T-cell (primary cell): Measurements from ENCODE around the gene COPA. TPM values are rescaled to one million over a fixed set of nuclear protein-coding genes. Genes with fewer than 3 reads are reported as not detected.

Experiments
- ATAC-seq, 4 experiments: fragments of 200-7000 bp in 3 of 4; fragments of 150-1000 bp in 1 of 4; cut with Tn5 transposase; replicated peaks in 1 of 4; 1 replicate in 3 of 4; 2 replicates in 1 of 4; pipeline ENCODE4 v1.10.0; 2021; ENCODE audit warnings: moderate library complexity in 3 of 4, mild to moderate bottlenecking in 2 of 4, moderate number of reproducible peaks in 1 of 4
- CTCF ChIA-PET, 2 donors: fragments of 300-600 bp; sonication (Branson Sonifier 250); formaldehyde crosslinking; loops; one replicate each; lab custom pipeline; 2022; ENCODE audit warnings: antibody characterized with exemption in 2 of 2; lab: Charles Lee
- POLR2A ChIA-PET, 2 donors: fragments of 300-600 bp; sonication (Branson Sonifier 250); formaldehyde crosslinking; loops; one replicate each; lab custom pipeline; 2022; ENCODE audit warnings: antibody characterized with exemption in 2 of 2; lab: Charles Lee
- DNase-seq, 35 experiments: peaks; one replicate each; pipeline versions ENCODE4 v3.0.0 to v3.0.0-alpha.2; 2013 to 2023
- H3K27ac ChIP-seq: one replicate; pipeline ENCODE4 v1.5.1; 2013; ENCODE audit warnings: low read length
- H3K27me3 ChIP-seq, 2 experiments: replicated peaks in 1 of 2; 1 replicate in 1 of 2; 2 replicates in 1 of 2; pipeline versions ENCODE4 v1.6.1 to v1.7.0; 2013; ENCODE audit warnings: low read length in 1 of 2, mixed read lengths in 1 of 2; ENCODE audit not compliant: control insufficient read depth in 2 of 2, insufficient read depth in 2 of 2; ENCODE audit errors: extremely low read depth in 1 of 2
- H3K36me3 ChIP-seq, 2 donors: 1 replicate in 1 of 2; 2 replicates in 1 of 2; pipeline versions ENCODE4 v1.6.1 to v1.7.0; 2013; ENCODE audit warnings: low read length in 1 of 2; ENCODE audit not compliant: control insufficient read depth in 2 of 2, insufficient read depth in 1 of 2; ENCODE audit errors: extremely low read depth in 1 of 2
- H3K4me1 ChIP-seq, 2 experiments: 1 replicate in 1 of 2; 2 replicates in 1 of 2; pipeline versions ENCODE4 v1.6.1 to v1.7.0; 2013; ENCODE audit warnings: low read length in 2 of 2, mixed read lengths in 1 of 2; ENCODE audit not compliant: insufficient read depth in 2 of 2, control insufficient read depth in 1 of 2; ENCODE audit errors: extremely low read depth in 1 of 2
- H3K4me3 ChIP-seq, 2 donors: 1 replicate in 1 of 2; 2 replicates in 1 of 2; pipeline versions ENCODE4 v1.5.1 to v1.7.0; 2013; ENCODE audit warnings: mild to moderate bottlenecking in 2 of 2, low read length in 1 of 2, moderate library complexity in 1 of 2; ENCODE audit not compliant: control insufficient read depth in 1 of 2; ENCODE audit errors: extremely low read depth in 1 of 2
- H3K9me3 ChIP-seq: 2 replicates; pipeline ENCODE4 v1.7.0; 2013
- H3K27ac Mint-ChIP-seq, 2 donors: one replicate each; pipeline ENCODE4 v1.8.0; 2020 to 2021; ENCODE audit warnings: mild to moderate bottlenecking in 2 of 2, mixed read lengths in 2 of 2
- H3K27me3 Mint-ChIP-seq, 2 donors: one replicate each; pipeline ENCODE4 v1.8.0; 2021 to 2022; ENCODE audit warnings: mixed read lengths in 2 of 2
- H3K36me3 Mint-ChIP-seq: one replicate; pipeline ENCODE4 v1.8.0; 2021; ENCODE audit warnings: mixed read lengths
- H3K4me1 Mint-ChIP-seq, 3 donors: one replicate each; pipeline ENCODE4 v1.8.0; 2020 to 2022; ENCODE audit warnings: mixed read lengths in 3 of 3, mild to moderate bottlenecking in 1 of 3
- H3K4me3 Mint-ChIP-seq, 3 donors: one replicate each; pipeline ENCODE4 v1.8.0; 2020 to 2022; ENCODE audit warnings: mild to moderate bottlenecking in 3 of 3, mixed read lengths in 3 of 3, moderate library complexity in 3 of 3
- H3K9me3 Mint-ChIP-seq, 3 donors: one replicate each; pipeline ENCODE4 v1.8.0; 2020 to 2022; ENCODE audit warnings: mixed read lengths in 3 of 3
- WGBS: methylation state at CpG from one replicate; pipeline ENCODE4 v1.1.5; 2013; ENCODE audit warnings: missing lambda C conversion rate; ENCODE audit not compliant: insufficient coverage; 5-methylcytosine and 5-hydroxymethylcytosine counted together
- total RNA-seq, 35 experiments: library from RNA in 6 of 35; stranded (reverse) in 6 of 35; fragments of 120-200 nt in 1 of 35; gene quantifications; one replicate each; pipeline versions ENCODE4 v1.2.1 to v1.2.4 and lab custom pipeline; 2013 to 2026

The COPA gene
- total RNA-seq, 5 donors from 2014 or later (not counting 1 experiment from before 2014, with no cell fraction given), result 106 to 126 (median 111) TPM

GRCh38 chr1:160247053-160247452 is 96.0 kb downstream of the COPA start:
- Mint-ChIP-seq H3K27ac (no peak overlapping the region), H3K4me3 (no peak overlapping the region), H3K27me3 (no peaks in the 10 kb centered on the region), H3K9me3 (no peaks in the 10 kb centered on the region), H3K36me3 (peaks cover 21% of the 10 kb centered on the region), H3K4me1 (peaks cover 34 to 37% (median 36%) of the 10 kb centered on the region in 3 donors)
- Histone ChIP-seq H3K9me3 (no peaks in the 10 kb centered on the region), H3K36me3 (peaks cover 0 to 20% of the 10 kb centered on the region in 2 donors), H3K4me1 (no peaks in the 10 kb centered on the region), H3K4me3 (no peak overlapping the region), H3K27me3 (no peaks in the 10 kb centered on the region), H3K27ac (no peak overlapping the region)
- ChIA-PET CTCF (interaction anchor here in 1 of 2 donors (1.8 kb wide), 1 partner anchor 44 kb away, joined by 5 read pairs; no protein-coding TSS in a partner anchor), POLR2A (interaction anchor here in 1 of 2 donors (0.6 kb wide), 1 partner anchor 322 kb away, joined by 5 read pairs; no protein-coding TSS in a partner anchor)
- DNase-seq (no peak), ATAC-seq (no peak)
- WGBS, result no CpG with 5 or more reads among the region's 1 CpG

DNA sequence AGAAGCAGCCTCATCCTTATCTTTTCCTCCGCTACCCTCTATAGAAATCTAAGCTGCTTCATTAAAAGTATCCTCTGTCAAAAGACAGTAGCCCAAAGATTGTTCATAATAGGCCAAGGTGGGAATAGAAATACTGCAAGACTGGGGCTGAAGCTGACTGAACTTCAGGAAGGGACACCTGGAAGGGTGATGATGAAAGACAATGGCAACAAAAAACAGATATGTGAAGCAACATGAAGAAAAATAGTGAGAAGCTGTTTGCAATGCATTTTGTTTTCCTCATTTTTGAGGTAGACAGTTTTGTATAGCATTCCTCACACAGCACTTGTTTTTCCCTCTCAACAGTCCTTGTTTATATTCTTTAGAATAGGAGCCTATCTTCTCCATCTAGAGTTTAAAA is 97.6 kb downstream of the COPA start:
- POLR2A ChIA-PET, result no interaction called here
- CTCF ChIA-PET, result interaction anchor here in 1 of 2 donors (1.4 to 1.8 kb wide), 2 partner anchors 17 to 46 kb away, joined by 5 to 7 read pairs; partner anchors contain the start of gene DCAF8
- H3K4me3 Mint-ChIP-seq, result no peak overlapping the region
- no peak overlapping the region for H3K27ac ChIP-seq
- no peaks in the 10 kb centered on the region for H3K9me3 Mint-ChIP-seq
- peak overlapping the region in 1 of 2 donors; percentile 41 for H3K27ac Mint-ChIP-seq
- peaks cover 5 to 29% of the 10 kb centered on the region in 2 donors for H3K36me3 ChIP-seq
- DNase-seq (no peak), ATAC-seq (no peak)
- H3K36me3 Mint-ChIP-seq, result peaks cover 27% of the 10 kb centered on the region
- no peaks in the 10 kb centered on the region for H3K4me1 ChIP-seq
- H3K4me1 Mint-ChIP-seq, result peaks cover 20 to 33% (median 29%) of the 10 kb centered on the region in 3 donors
- WGBS, result no CpG with 5 or more reads among the region's 1 CpG
- H3K9me3 ChIP-seq, result no peaks in the 10 kb centered on the region
- no peaks in the 10 kb centered on the region for H3K27me3 ChIP-seq
- H3K27me3 Mint-ChIP-seq, result no peaks in the 10 kb centered on the region
- no peak overlapping the region for H3K4me3 ChIP-seq

DNA sequence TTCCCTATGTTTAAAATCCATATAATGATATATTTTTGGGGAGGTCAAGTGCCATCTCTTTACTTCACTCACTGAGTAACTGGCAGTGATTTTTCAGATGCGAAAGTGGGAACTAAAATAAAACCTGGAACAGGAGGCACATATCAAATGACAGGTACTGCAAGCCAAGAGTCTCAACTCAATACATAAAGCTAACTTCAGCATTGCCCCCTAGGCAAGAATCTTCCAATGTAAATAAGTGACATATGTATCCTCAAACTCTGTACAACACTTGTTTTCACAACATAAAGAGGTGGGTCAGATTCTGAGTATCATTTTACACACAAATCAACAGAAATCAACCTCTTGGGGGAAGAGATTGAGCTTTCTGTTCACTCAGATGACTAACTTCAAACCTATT is 98.8 kb downstream of the COPA start:
- no peaks in the 10 kb centered on the region for H3K9me3 Mint-ChIP-seq
- H3K27me3 Mint-ChIP-seq, result no peaks in the 10 kb centered on the region
- Histone ChIP-seq H3K4me3 (no peak overlapping the region), H3K27me3 (no peaks in the 10 kb centered on the region), H3K9me3 (no peaks in the 10 kb centered on the region), H3K27ac (no peak overlapping the region), H3K4me1 (no peaks in the 10 kb centered on the region), H3K36me3 (peaks cover 5 to 39% of the 10 kb centered on the region in 2 donors)
- POLR2A ChIA-PET, result interaction anchor here (0.6 to 0.7 kb wide), 3 partner anchors 22 to 94 kb away, joined by 3 to 4 read pairs (median 3); no protein-coding TSS in a partner anchor
- peaks cover 38% of the 10 kb centered on the region for H3K36me3 Mint-ChIP-seq
- ATAC-seq (no peak), DNase-seq (no peak)
- WGBS, result no CpG with 5 or more reads among the region's 1 CpG
- CTCF ChIA-PET, result interaction anchor here in 1 of 2 donors (1.4 to 1.6 kb wide), 2 partner anchors 18 to 48 kb away, joined by 6 to 7 read pairs; partner anchors contain the start of gene DCAF8
- peaks cover 16 to 30% (median 29%) of the 10 kb centered on the region in 3 donors for H3K4me1 Mint-ChIP-seq
- no peak overlapping the region for H3K27ac Mint-ChIP-seq
- H3K4me3 Mint-ChIP-seq, result no peak overlapping the region

DNA sequence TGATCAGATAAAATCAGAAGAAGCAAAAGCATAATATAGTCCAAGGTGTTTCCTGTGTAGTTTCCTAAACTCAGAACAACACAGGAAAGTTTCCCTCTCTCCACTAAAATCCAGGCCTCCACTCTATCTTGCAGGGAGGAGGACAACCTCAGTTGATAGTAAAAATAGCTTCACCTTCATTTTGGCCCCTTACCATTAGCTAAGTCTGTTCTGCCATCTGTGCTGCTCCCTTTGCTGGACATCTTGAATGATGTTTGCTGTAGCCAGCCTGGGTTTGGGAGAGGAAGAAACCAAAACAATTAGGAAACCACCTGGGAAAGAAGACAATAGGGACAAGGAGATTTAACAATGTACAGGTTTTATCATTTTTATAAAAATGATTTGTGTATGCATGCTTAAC is 99.3 kb downstream of the COPA start:
- Mint-ChIP-seq H3K27ac (peak overlapping the region in 1 of 2 donors; percentile 2), H3K4me1 (peaks cover 16 to 30% (median 29%) of the 10 kb centered on the region in 3 donors), H3K4me3 (no peak overlapping the region), H3K9me3 (no peaks in the 10 kb centered on the region), H3K36me3 (peaks cover 42% of the 10 kb centered on the region), H3K27me3 (no peaks in the 10 kb centered on the region)
- Histone ChIP-seq H3K27me3 (no peaks in the 10 kb centered on the region), H3K4me3 (no peak overlapping the region), H3K9me3 (no peaks in the 10 kb centered on the region), H3K27ac (no peak overlapping the region), H3K4me1 (no peaks in the 10 kb centered on the region), H3K36me3 (peaks cover 7 to 43% of the 10 kb centered on the region in 2 donors)
- ChIA-PET CTCF (interaction anchor here (0.6 to 1.6 kb wide), 3 partner anchors 9 to 48 kb away, joined by 3 to 6 read pairs (median 4); no protein-coding TSS in a partner anchor), POLR2A (interaction anchor here (0.7 kb wide), 2 partner anchors 15 to 44 kb away, joined by 3 read pairs; no protein-coding TSS in a partner anchor)
- ATAC-seq (no peak), DNase-seq (no peak)

GRCh38 chr1:160239582-160240299 is 103.3 kb downstream of the COPA start:
- H3K9me3 ChIP-seq, result no peaks in the 10 kb centered on the region
- H3K4me3 ChIP-seq, result no peak overlapping the region
- H3K27me3 ChIP-seq, result no peaks in the 10 kb centered on the region
- no peaks in the 10 kb centered on the region for H3K4me1 ChIP-seq
- DNase-seq (no peak), ATAC-seq (no peak)
- ChIA-PET CTCF (interaction anchor here in 1 of 2 donors (1.2 kb wide), 1 partner anchor 12 kb away, joined by 5 read pairs; no protein-coding TSS in a partner anchor), POLR2A (no interaction called here)
- H3K36me3 ChIP-seq, result peaks cover 16 to 81% of the 10 kb centered on the region in 2 donors
- Mint-ChIP-seq H3K36me3 (peaks cover 69% of the 10 kb centered on the region), H3K9me3 (no peaks in the 10 kb centered on the region), H3K4me3 (no peak overlapping the region), H3K4me1 (peaks cover 1 to 21% (median 11%) of the 10 kb centered on the region in 3 donors), H3K27me3 (no peaks in the 10 kb centered on the region), H3K27ac (no peak overlapping the region)
- H3K27ac ChIP-seq, result no peak overlapping the region
- WGBS, result 96% methylated on average over 24 of the region's 24 CpGs
